Lower leg skin (tissue), 4 donors: ENCODE data around the gene RARB. TPM values are rescaled to one million over a fixed set of nuclear protein-coding genes. Genes with fewer than 3 reads are reported as not detected.

Source experiments
- DNase-seq, 2 donors: peaks; one replicate each; pipeline ENCODE4 v3.0.0-alpha.2; 2019; ENCODE audit warnings: low spot score in 2 of 2
- H3K4me3 ChIP-seq: fragments of 200-600 bp; sonication (generic); 2 replicates; pipeline ENCODE4 v1.5.1; 2017; ENCODE audit warnings: mild to moderate bottlenecking, low read depth; ENCODE audit not compliant: poor library complexity, severe bottlenecking
- POLR2A ChIP-seq, 2 donors: fragments of 450-650 bp; IDR thresholded peaks; one replicate each; pipeline ENCODE4 v1.6.1; 2016 to 2017; ENCODE audit warnings: antibody characterized with exemption in 2 of 2, mild to moderate bottlenecking in 1 of 2, moderate library complexity in 1 of 2
- WGBS, 2 donors: methylation state at CpG; one replicate each; pipeline ENCODE4 v1.1.5; 2018; 5-methylcytosine and 5-hydroxymethylcytosine counted together
- intact Hi-C: fragments of 100-400 bp; cut with DNase I; formaldehyde crosslinking; loops from one replicate; pipeline ENCODE4 v1.15.0; 2023; ENCODE audit warnings: low total_unique reads
- total RNA-seq, 4 donors: library from RNA; depleted of rRNA; stranded (reverse); fragments of >200 nt; gene quantifications; one replicate each; pipeline ENCODE4 v1.1.0, GENCODE V29; 2016
- TF ChIP-seq, protein P1 (sequence below), 3 donors: fragments of 450-650 bp; IDR thresholded peaks; one replicate each; pipeline ENCODE4 v1.5.1; 2016; ENCODE audit warnings: antibody characterized with exemption in 3 of 3, mild to moderate bottlenecking in 3 of 3, moderate library complexity in 2 of 3

The RARB gene
- total RNA-seq, 4 donors from 2014 or later, result 0.34 to 6.5 (median 4.4) TPM; not detected in 1

DNA sequence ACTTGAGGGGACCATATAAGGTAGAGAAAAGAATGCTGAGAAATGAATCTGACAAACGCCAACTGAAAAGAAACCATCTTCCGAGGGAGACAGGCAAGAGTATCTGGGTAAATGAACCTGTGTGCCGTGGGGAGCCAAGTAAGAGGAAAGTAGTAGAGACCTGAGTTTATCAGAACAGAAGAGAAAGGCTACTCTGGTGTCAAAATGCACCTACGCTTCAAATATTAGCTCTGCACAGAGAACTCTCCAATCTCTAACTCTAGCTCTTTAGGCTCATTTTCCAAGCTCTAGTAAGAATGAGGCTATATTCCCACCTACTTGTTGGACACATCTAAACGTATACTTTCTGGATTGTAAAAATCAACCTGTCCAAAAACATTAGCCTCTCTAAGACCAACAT is 183.1 kb downstream of the RARB start:
- no peak overlapping the region for H3K4me3 ChIP-seq
- TF ChIP-seq, protein P1, sequence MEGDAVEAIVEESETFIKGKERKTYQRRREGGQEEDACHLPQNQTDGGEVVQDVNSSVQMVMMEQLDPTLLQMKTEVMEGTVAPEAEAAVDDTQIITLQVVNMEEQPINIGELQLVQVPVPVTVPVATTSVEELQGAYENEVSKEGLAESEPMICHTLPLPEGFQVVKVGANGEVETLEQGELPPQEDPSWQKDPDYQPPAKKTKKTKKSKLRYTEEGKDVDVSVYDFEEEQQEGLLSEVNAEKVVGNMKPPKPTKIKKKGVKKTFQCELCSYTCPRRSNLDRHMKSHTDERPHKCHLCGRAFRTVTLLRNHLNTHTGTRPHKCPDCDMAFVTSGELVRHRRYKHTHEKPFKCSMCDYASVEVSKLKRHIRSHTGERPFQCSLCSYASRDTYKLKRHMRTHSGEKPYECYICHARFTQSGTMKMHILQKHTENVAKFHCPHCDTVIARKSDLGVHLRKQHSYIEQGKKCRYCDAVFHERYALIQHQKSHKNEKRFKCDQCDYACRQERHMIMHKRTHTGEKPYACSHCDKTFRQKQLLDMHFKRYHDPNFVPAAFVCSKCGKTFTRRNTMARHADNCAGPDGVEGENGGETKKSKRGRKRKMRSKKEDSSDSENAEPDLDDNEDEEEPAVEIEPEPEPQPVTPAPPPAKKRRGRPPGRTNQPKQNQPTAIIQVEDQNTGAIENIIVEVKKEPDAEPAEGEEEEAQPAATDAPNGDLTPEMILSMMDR (IDR thresholded peaks at IDR 0.05), result no peak
- TF ChIP-seq POLR2A (IDR thresholded peaks at IDR 0.05), result no peak
- intact Hi-C loops, result no loop called here
- no peak for DNase-seq
- WGBS, 2 donors, result 95 to 96% methylated on average over 5 of the region's 5 CpGs

DNA sequence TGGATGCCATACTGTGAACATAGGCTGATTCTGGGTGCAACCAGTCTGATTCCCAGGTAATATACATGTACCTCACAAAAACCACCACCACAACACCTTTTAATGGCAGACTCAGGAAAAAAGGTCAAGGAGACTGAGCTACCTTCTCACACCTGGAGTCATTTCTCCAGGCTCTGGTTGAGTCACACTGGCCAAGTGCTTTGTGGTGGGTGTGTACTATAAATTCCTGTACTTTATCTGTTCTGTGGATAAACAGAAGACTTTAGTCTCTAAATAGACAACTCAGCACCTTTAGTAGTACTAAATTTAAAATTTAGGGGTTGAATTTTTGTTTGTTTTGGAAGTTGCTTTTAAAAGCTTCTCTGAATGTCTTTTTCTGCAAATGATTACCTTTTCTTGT is 190.0 kb downstream of the RARB start:
- TF ChIP-seq, protein P1 (IDR thresholded peaks at IDR 0.05), result no peak
- TF ChIP-seq POLR2A (IDR thresholded peaks at IDR 0.05), result no peak
- intact Hi-C loops, result no loop called here
- no peak overlapping the region for H3K4me3 ChIP-seq
- no peak for DNase-seq

DNA sequence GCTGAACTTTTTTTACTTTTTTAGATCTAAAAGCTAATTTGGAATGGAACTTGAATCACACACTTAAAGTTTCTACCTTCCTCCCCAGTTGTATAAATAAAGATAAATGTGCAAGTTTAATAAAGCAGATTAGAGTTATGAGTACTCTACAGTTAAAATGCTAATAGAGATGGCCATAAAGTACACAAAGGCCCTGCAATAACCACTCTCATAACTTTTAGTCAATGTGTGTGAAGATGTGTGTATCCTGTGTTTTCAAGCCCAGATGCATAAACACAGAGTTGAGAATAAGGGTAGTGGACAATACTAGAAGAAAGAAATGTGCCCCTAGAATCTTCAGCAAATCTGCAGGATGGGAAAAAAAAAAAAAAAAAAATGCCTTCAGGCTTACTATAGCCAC is 191.3 kb downstream of the RARB start:
- no peak overlapping the region for H3K4me3 ChIP-seq
- intact Hi-C loops, result no loop called here
- DNase-seq, result no peak
- TF ChIP-seq, protein P1 (IDR thresholded peaks at IDR 0.05), result no peak
- no peak for TF ChIP-seq POLR2A (IDR thresholded peaks at IDR 0.05)

DNA sequence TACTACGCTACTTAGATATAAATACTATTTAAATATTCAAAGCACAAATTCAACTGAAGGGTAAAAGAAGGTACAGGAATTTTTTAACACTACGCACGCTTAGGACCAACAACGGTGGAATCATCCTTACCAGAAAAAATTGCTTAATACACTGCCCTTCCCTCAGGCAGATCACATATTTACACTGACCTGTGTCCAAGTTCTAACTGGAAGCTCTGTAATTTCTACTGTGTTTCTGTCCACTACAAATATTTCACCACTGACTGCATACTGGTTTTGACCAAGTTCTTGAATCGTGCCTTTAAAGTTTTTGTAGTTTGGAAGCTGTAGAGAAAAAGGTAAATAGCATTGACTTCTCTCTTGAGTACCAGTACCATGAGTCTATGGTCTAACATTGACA is 192.4 kb downstream of the RARB start:
- DNase-seq, result no peak
- intact Hi-C loops, result no loop called here
- 96 to 97% methylated on average over 5 of the region's 5 CpGs for WGBS, 2 donors
- H3K4me3 ChIP-seq, result no peak overlapping the region
- TF ChIP-seq POLR2A (IDR thresholded peaks at IDR 0.05), result no peak
- TF ChIP-seq, protein P1 (IDR thresholded peaks at IDR 0.05), result no peak

DNA sequence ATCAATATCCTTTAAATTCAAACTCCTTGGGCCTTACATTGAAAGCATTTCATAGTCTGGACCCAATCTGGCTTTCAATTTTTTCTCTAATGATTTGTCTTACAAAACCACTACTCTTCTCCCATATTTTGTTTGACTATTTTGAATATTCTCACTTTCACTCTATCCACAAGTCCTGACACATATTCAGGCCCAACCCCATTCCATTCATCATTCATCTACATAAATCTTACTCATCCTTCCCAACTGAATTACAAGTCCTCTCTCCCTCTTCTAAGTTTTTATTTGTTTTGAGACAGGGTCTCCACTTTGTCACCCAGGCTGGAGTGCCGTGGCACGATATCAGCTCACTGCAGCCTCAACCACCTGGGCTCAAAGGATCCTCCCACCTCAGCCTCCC is 193.0 kb downstream of the RARB start:
- H3K4me3 ChIP-seq, result no peak overlapping the region
- TF ChIP-seq, protein P1 (IDR thresholded peaks at IDR 0.05), result no peak
- TF ChIP-seq POLR2A (IDR thresholded peaks at IDR 0.05), result no peak
- intact Hi-C loops, result no loop called here
- no peak for DNase-seq
- 90 to 100% methylated on average over 2 of the region's 2 CpGs for WGBS, 2 donors

DNA sequence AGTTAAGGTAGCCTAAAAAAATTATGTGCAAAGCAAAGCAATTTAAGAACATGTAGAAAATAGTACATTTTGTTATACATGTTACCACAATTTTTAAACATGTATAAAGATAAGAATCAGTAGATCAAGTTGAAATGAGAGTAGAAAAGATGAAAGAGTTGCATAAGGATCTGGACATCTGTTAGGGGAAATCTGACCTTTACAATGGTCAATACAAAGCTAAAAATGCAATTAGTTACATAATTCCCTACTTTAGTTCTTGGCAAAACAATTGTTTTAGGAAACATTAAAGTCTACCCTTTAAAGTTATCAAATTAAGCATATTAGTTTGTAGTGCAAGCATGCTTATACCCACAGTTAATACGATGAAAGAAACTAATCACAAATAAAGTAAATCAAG is 203.9 kb downstream of the RARB start:
- WGBS, 2 donors, result 94 to 100% methylated on average over 1 of the region's 1 CpG
- no peak for DNase-seq
- intact Hi-C loops, result no loop called here
- TF ChIP-seq POLR2A (IDR thresholded peaks at IDR 0.05), result no peak
- TF ChIP-seq, protein P1 (IDR thresholded peaks at IDR 0.05), result no peak
- no peak overlapping the region for H3K4me3 ChIP-seq
